Fibroblast of upper back skin (primary cell): ENCODE measurements around the gene ZNF697.
A peak's percentile ranks its signal among the peaks of the same experiment; 100 is the strongest.
"Not testable (repeated sequence)": the region's sequence is repeated elsewhere in the genome, so short reads cannot be mapped to it uniquely, and the experiment has no call there.

ENCODE experiments used
- DNase-seq: peaks from one replicate; pipeline ENCODE4 v3.0.0-alpha.2; 2013

ZNF697 gene

GRCh38 chr1:119647734-119648619 is at the start of gene ZNF697:
Gene ZNF697 (minus strand): TSS chr1:119648266. CDS start chr1:119626100, 22,166 bp downstream.
- DNase-seq: peak; percentile 98

- DNase-seq: no peak
These were observed 49.5 kb upstream of the ZNF697 start for GRCh38 chr1:119697598-119697997.

GRCh38 chr1:119696863-119697262 is 48.8 kb upstream of the ZNF697 start:
- not testable (repeated sequence) for DNase-seq

GRCh38 chr1:119689511-119689910 is 41.4 kb upstream of the ZNF697 start:
- no peak for DNase-seq

- DNase-seq: no peak
These were observed 40.7 kb upstream of the ZNF697 start for GRCh38 chr1:119688810-119689209.

- DNase-seq: peak; percentile 46
These were observed 39.5 kb upstream of the ZNF697 start for GRCh38 chr1:119687434-119688079.

- no peak for DNase-seq
These were observed 38.6 kb upstream of the ZNF697 start for GRCh38 chr1:119686661-119687060.

- no peak for DNase-seq
These were observed 35.8 kb upstream of the ZNF697 start for GRCh38 chr1:119683893-119684292.

GRCh38 chr1:119682141-119682540 is 34.1 kb upstream of the ZNF697 start:
- no peak for DNase-seq

GRCh38 chr1:119681560-119681959 is 33.5 kb upstream of the ZNF697 start:
- no peak for DNase-seq

GRCh38 chr1:119680723-119681122 is 32.7 kb upstream of the ZNF697 start:
- DNase-seq: no peak

- DNase-seq: no peak
These were observed 32.1 kb upstream of the ZNF697 start for GRCh38 chr1:119680193-119680592.

GRCh38 chr1:119679223-119679622 is 31.2 kb upstream of the ZNF697 start:
- no peak for DNase-seq

GRCh38 chr1:119676571-119677206 is 28.6 kb upstream of the ZNF697 start:
- DNase-seq: no peak

GRCh38 chr1:119675349-119676345 is 27.6 kb upstream of the ZNF697 start:
- peak; percentile 83 for DNase-seq

- peak; percentile 95 for DNase-seq
These were observed 26.8 kb upstream of the ZNF697 start for GRCh38 chr1:119674835-119675289.

- peak; percentile 68 for DNase-seq
These were observed 26.1 kb upstream of the ZNF697 start for GRCh38 chr1:119674111-119674526.

- DNase-seq: no peak
These were observed 25.3 kb upstream of the ZNF697 start for GRCh38 chr1:119673171-119673940.

- DNase-seq: no peak
These were observed 22.8 kb upstream of the ZNF697 start for GRCh38 chr1:119670898-119671297.

- no peak for DNase-seq
These were observed 19.1 kb upstream of the ZNF697 start for GRCh38 chr1:119667173-119667572.

- DNase-seq: no peak
These were observed 16.0 kb upstream of the ZNF697 start for GRCh38 chr1:119664067-119664466.
